ENCODE results near the gene PSMA1. TPM values are rescaled to one million over a fixed set of nuclear protein-coding genes. Genes with fewer than 3 reads are reported as not detected.

The PSMA1 gene
- total RNA-seq, 2 donors from 2014 or later: 71.3 to 73.5 TPM

- no peaks in the 10 kb centered on the region for H3K27me3 ChIP-seq
- no peak for TF ChIP-seq POLR2A (IDR thresholded peaks at IDR 0.05)
- TF ChIP-seq CTCF (IDR thresholded peaks at IDR 0.05): no peak
- DNase-seq (no peak), ATAC-seq (no peak)
- intact Hi-C loops (cut with DNase I): no loop called here
- no peaks in the 10 kb centered on the region for H3K36me3 ChIP-seq (replicated peaks in 1 of 2; ENCODE audit: insufficient read depth in 1 of 2, low read depth in 2 of 2)
- H3K9me3 ChIP-seq: no peaks in the 10 kb centered on the region
- 62 to 65% methylated on average over 1 of the region's 1 CpG for WGBS, 2 donors
- H3K4me1 ChIP-seq: no peaks in the 10 kb centered on the region
- no peak overlapping the region for H3K27ac ChIP-seq
- no peak overlapping the region for H3K4me3 ChIP-seq
Measured at GRCh38 chr11:14555818-14556217, 35.6 kb upstream of the PSMA1 start.

- ATAC-seq (peak; percentile 40), DNase-seq (peak in 1 of 4 donors; percentile 58)
- WGBS, 2 donors: 64 to 82% methylated on average over 2 of the region's 2 CpGs
- Histone ChIP-seq H3K4me3 (no peak overlapping the region), H3K36me3 (replicated peaks in 1 of 2; ENCODE audit: insufficient read depth in 1 of 2, low read depth in 2 of 2) (no peaks in the 10 kb centered on the region), H3K27ac (no peak overlapping the region), H3K4me1 (no peaks in the 10 kb centered on the region), H3K9me3 (no peaks in the 10 kb centered on the region), H3K27me3 (no peaks in the 10 kb centered on the region)
- TF ChIP-seq CTCF (IDR thresholded peaks at IDR 0.05): no peak
- TF ChIP-seq POLR2A (IDR thresholded peaks at IDR 0.05): no peak
- intact Hi-C loops (cut with DNase I): no loop called here
Measured at GRCh38 chr11:14554959-14555358, 34.8 kb upstream of the PSMA1 start.

GRCh38 chr11:14552089-14552488, 31.9 kb upstream of the PSMA1 start:
- 91 to 97% methylated on average over 4 of the region's 4 CpGs for WGBS, 2 donors
- intact Hi-C loops (cut with DNase I): no loop called here
- Histone ChIP-seq H3K4me1 (no peaks in the 10 kb centered on the region), H3K4me3 (no peak overlapping the region), H3K9me3 (no peaks in the 10 kb centered on the region), H3K27ac (no peak overlapping the region), H3K36me3 (replicated peaks in 1 of 2; ENCODE audit: insufficient read depth in 1 of 2, low read depth in 2 of 2) (no peaks in the 10 kb centered on the region), H3K27me3 (no peaks in the 10 kb centered on the region)
- DNase-seq: no peak
- TF ChIP-seq POLR2A (IDR thresholded peaks at IDR 0.05) (no peak), CTCF (IDR thresholded peaks at IDR 0.05) (no peak)
- no peak for ATAC-seq

GRCh38 chr11:14551380-14551779, 31.2 kb upstream of the PSMA1 start:
- Histone ChIP-seq H3K27me3 (no peaks in the 10 kb centered on the region), H3K4me3 (no peak overlapping the region), H3K4me1 (no peaks in the 10 kb centered on the region), H3K9me3 (no peaks in the 10 kb centered on the region), H3K27ac (no peak overlapping the region), H3K36me3 (replicated peaks in 1 of 2; ENCODE audit: insufficient read depth in 1 of 2, low read depth in 2 of 2) (no peaks in the 10 kb centered on the region)
- TF ChIP-seq POLR2A (IDR thresholded peaks at IDR 0.05) (no peak), CTCF (IDR thresholded peaks at IDR 0.05) (no peak)
- WGBS, 2 donors: 53 to 60% methylated on average over 2 of the region's 2 CpGs
- DNase-seq: no peak
- ATAC-seq: no peak
- intact Hi-C loops (cut with DNase I): no loop called here

GRCh38 chr11:14549891-14550290, 29.7 kb upstream of the PSMA1 start:
- ATAC-seq (no peak), DNase-seq (no peak)
- H3K27ac ChIP-seq: no peak overlapping the region
- WGBS, 2 donors: 82 to 86% methylated on average over 4 of the region's 4 CpGs
- H3K27me3 ChIP-seq: no peaks in the 10 kb centered on the region
- no peak overlapping the region for H3K4me3 ChIP-seq
- H3K36me3 ChIP-seq (replicated peaks in 1 of 2; ENCODE audit: insufficient read depth in 1 of 2, low read depth in 2 of 2): no peaks in the 10 kb centered on the region
- intact Hi-C loops (cut with DNase I): no loop called here
- no peaks in the 10 kb centered on the region for H3K9me3 ChIP-seq
- H3K4me1 ChIP-seq: no peaks in the 10 kb centered on the region
- TF ChIP-seq POLR2A (IDR thresholded peaks at IDR 0.05) (no peak), CTCF (IDR thresholded peaks at IDR 0.05) (no peak)
